AG04449 (cell line): ENCODE data around the gene MMP17.

Experiments used
- CTCF ChIA-PET: fragments of 350-600 bp; formaldehyde crosslinking; extraction: SDS; loops from one replicate; lab custom pipeline; 2021; ENCODE audit warnings: antibody characterized with exemption; lab: Yijun Ruan, JAX
- POLR2A ChIA-PET: fragments of 400-600, 350-600 bp; formaldehyde crosslinking; extraction: SDS; loops from one replicate; lab custom pipeline; 2020; ENCODE audit warnings: antibody characterized with exemption, inconsistent platforms; lab: Yijun Ruan, JAX
- DNase-seq: peaks from one replicate; pipeline ENCODE4 v3.0.0-alpha.2; 2010; ENCODE audit warnings: low read depth, low spot score
- H3K4me3 ChIP-seq: 2 replicates; pipeline ENCODE4 v1.5.1; 2011; ENCODE audit warnings: low read depth, mild to moderate bottlenecking, control low read depth, low read length
- TF ChIP-seq, protein P1 (sequence below): IDR thresholded peaks from one replicate; pipeline ENCODE4 v1.5.1; 2011; ENCODE audit warnings: mild to moderate bottlenecking, moderate library complexity, low read length, control low read depth, inconsistent platforms; ENCODE audit not compliant: insufficient read depth; ENCODE audit errors: missing control alignments

The MMP17 gene

DNA sequence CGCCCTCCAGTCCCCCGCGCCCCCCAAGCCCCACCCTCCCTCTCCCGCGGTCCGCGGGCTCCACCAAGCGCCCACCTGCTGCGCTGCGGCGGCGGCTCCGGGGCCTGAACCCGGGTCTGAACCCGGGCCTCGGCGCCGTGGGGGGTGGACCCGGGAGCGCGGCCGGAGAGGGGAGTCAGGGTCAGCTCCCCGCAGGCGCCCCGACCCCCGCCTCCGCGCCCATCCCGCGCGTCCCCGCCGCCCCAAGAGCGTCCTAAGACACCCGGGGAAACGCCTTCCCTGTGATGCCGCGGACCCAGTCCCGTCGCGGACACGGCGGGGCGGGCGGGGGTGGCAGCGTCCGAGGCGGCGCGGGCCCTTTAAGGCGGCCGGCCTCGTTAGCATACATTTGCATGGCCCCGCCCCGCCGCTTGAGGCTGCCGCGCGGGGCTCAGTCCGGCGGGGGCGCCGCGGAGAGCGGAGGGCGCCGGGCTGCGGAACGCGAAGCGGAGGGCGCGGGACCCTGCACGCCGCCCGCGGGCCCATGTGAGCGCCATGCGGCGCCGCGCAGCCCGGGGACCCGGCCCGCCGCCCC lies at the start of gene MMP17:
TSS of gene MMP17 (plus strand) at position 433 of the 574 bp plus-strand sequence. CDS start at position 535, 102 bp downstream.
- peak within 1 kb of the TSS; percentile 70 for H3K4me3 ChIP-seq
- TF ChIP-seq, protein P1, sequence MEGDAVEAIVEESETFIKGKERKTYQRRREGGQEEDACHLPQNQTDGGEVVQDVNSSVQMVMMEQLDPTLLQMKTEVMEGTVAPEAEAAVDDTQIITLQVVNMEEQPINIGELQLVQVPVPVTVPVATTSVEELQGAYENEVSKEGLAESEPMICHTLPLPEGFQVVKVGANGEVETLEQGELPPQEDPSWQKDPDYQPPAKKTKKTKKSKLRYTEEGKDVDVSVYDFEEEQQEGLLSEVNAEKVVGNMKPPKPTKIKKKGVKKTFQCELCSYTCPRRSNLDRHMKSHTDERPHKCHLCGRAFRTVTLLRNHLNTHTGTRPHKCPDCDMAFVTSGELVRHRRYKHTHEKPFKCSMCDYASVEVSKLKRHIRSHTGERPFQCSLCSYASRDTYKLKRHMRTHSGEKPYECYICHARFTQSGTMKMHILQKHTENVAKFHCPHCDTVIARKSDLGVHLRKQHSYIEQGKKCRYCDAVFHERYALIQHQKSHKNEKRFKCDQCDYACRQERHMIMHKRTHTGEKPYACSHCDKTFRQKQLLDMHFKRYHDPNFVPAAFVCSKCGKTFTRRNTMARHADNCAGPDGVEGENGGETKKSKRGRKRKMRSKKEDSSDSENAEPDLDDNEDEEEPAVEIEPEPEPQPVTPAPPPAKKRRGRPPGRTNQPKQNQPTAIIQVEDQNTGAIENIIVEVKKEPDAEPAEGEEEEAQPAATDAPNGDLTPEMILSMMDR = peak; percentile 27
- CTCF ChIA-PET = interaction anchor here (1.0 to 6.6 kb wide), 3 partner anchors 73 to 723 kb away, joined by 3 to 72 read pairs (median 4); no protein-coding TSS in a partner anchor
- no peak for DNase-seq
- POLR2A ChIA-PET = interaction anchor here (1.0 kb wide), 1 partner anchor 69 kb away, joined by 3 read pairs; no protein-coding TSS in a partner anchor

DNA sequence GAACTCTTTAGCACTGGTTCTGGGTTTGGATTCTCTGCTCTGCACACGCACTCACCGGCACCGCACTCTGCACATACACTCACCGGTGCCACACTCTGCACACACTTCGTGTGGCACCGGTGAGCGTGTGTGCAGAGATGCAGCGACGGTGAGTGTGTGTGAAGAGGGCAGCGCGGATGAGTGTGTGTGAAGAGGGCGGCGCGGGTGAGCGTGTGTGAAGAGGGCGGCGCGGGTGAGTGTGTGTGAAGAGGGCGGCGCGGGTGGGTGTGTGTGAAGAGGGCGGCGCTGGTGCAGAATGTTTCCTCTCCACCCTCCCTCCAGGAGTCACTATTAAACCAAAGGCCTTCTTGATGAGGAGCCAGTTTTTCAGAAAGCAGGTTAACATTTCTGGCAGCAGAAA lies 49.2 kb upstream of the MMP17 start:
- POLR2A ChIA-PET = no interaction called here
- no peak overlapping the region for H3K4me3 ChIP-seq
- DNase-seq = no peak
- TF ChIP-seq, protein P1 = no peak
- CTCF ChIA-PET = no interaction called here

DNA sequence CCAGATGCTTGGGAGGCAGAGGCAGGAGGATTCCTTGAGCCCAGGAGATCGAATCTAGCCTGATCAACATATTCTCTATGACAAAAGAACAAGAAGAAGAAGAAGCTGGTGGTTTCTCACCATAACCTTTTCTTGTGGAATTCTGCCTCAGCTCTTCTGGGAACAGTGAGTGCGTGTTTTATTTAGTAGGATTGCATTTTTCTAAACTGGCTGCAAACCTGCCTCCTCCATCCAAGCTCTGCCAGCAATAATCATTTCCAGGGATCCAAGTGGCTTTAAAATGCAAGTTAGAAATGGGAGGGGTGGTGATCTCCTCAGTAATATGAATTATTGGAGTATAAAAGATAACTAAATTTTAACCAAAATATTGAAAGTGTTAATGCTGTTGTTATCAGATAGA lies 46.1 kb upstream of the MMP17 start:
- H3K4me3 ChIP-seq = no peak overlapping the region
- POLR2A ChIA-PET = no interaction called here
- CTCF ChIA-PET = interaction anchor here (0.8 kb wide), 1 partner anchor 49 kb away, joined by 3 read pairs; no protein-coding TSS in a partner anchor
- TF ChIP-seq, protein P1 = no peak
- no peak for DNase-seq

DNA sequence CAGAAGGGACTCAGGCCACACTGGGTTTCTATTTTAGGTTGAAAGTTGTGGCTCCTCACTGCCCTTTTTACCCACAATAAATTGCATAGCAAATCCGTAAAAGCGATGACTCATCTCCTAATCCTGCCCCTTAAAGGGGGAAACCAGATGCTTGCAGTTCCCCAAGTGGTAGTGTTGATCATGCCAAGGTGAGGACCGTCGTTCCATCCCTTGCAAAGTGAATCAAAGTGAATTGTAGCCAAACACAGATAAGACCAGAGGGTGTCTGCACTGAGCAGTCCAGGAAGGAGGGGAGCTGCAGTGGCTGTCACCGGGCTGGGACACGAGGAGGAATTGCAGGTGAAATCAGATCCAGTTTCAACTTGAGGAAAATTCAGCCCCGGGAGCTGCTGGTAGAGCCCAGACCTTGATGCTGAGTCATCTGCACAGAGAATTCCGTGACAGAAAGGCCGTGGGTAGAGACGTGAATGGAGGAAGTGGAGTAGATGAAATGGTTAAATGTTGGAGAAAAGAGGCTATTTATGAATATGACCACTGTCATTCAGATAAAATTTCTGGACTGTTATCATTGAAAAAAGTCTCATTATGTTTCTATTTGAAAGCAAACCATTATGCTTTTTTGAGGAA lies 44.2 kb upstream of the MMP17 start:
- H3K4me3 ChIP-seq = peak overlapping the region; percentile 50
- ChIA-PET CTCF (interaction anchor here (1.1 to 1.5 kb wide), 2 partner anchors 9 to 47 kb away, joined by 3 read pairs; no protein-coding TSS in a partner anchor), POLR2A (interaction anchor here (0.9 kb wide), 1 partner anchor 47 kb away, joined by 3 read pairs; no protein-coding TSS in a partner anchor)
- DNase-seq = peak; percentile 38
- TF ChIP-seq, protein P1 = no peak

DNA sequence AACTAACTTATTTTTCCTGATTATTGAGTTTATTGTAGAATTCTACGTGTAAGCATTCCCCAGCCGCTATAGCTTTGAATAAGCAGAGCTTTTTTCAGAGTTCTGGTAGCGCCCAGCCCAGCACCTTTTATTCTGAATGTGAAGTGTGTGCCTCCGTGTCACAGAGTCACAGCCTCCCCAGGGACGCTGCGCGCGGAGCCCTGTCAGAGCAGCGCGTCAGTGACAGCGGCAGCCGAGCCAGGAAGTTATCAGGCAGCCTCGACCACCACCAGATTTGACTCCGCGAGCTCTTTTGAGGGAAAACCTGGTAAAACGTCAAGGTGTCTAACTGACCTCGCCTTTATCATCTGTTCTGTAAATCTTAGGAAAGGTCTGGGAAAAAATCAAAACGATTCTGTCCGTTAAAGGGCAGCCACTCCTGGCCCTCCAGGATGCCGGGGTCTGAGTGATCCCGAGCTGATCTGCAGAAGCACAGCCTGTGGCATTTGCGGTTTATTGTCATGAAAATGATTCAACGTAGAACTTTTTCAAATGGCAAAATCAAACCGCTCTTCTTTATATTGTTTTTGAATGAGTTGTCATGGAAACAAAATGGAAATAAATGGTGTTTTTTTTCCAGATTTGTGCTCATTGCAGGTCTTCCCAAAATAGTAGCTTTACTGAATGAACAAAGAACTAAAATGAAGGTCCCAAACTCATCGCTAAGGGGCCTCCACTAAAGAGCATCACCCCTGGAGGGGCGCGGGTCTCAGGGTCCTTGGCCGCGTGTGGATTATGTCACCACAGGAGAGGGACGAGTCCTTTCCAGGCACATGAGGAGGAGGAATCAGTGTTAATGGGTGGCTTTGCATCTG lies 43.1 kb upstream of the MMP17 start:
- POLR2A ChIA-PET = no interaction called here
- DNase-seq = no peak
- TF ChIP-seq, protein P1 = no peak
- H3K4me3 ChIP-seq = no peak overlapping the region
- CTCF ChIA-PET = interaction anchor here (0.7 to 1.5 kb wide), 2 partner anchors 10 to 46 kb away, joined by 3 read pairs; no protein-coding TSS in a partner anchor
